HG02840 (cell line): Measurements from ENCODE around the gene PPP1R15A.
"Not testable (repeated sequence)": the region's sequence is repeated elsewhere in the genome, so short reads cannot be mapped to it uniquely, and the experiment has no call there.

Experiments
- ATAC-seq: cut with Tn5 transposase; IDR thresholded peaks from one replicate; pipeline ENCODE4 v1.9.1; 2021; ENCODE audit warnings: mild to moderate bottlenecking, moderate library complexity, moderate number of reproducible peaks; ENCODE audit not compliant: unreplicated experiment, low FRiP score

PPP1R15A gene

DNA sequence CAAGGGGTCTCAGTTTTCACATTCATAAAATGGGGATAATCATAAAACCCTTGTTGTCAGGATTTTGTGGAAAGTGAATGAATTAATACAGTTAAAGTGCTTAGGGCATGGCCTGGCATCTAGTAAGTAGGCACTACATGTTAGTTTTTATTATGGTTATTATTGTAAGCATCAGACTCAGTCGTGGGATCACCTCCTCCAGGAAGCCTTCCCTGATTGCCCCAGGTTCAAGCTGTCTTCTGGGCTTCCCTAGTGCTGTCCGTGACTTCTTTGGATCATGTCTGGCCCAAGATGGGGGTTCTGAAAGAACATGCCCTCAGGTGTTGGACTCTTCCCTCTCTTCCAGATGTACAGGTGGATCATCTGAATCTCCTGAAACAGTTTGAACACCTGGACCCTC is 38.6 kb downstream of the PPP1R15A start:
- no peak for ATAC-seq

DNA sequence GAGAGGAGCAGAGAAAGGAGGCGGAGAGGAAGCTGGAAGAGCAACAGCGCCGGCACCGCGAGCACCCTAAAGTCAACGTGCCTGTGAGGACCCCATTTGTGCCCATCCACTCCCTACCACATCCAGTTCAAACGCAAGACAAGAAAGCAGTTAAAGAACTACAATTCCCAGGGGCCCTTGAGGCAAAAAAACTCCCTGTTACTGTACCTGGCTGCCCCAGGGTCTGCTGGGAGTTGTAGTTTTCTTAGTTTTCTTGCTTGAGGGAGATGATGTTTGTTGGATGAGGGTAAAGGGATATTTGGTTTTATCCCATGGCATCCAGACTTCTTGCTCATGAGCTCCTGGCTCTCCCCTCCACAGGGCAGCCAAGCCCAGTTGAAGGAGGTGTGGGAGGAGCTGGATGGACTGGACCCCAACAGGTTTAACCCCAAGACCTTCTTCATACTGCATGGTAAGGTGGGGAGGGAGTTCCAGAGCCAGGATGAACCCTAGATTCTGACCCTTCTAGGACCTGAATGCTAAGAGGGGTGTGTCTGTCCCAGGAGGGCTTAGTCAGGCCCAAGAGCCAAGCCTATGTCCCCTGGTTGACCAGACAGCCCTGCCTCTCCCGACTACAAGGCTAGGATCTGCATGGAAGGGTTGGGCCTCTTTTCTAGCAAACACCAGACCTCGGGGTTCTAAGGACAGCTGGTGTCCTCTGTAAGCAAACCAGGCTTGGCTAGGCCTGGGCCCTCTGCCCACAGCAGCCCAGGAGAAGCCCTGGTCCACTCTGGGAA is 41.1 kb downstream of the PPP1R15A start:
- ATAC-seq, result no peak

DNA sequence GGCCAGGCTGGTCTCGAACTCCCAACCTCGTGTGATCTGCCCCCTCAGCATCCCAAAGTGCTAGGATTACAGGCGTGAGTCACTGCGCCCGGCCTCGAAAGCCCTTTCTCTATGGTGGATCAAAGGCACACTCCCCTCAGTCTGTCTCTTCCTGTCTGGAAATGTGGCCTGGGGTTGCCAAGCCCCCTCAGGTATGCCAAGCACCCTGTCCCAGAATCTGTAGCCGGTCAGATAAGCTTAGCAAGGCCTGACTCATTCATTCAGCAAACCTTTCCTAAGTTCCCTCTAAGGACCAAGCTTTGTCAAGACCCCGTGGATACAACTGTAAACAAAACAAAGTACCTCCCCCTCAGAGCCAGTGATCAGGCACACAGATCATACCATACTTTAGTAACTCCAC is 42.0 kb downstream of the PPP1R15A start:
- ATAC-seq, result no peak

DNA sequence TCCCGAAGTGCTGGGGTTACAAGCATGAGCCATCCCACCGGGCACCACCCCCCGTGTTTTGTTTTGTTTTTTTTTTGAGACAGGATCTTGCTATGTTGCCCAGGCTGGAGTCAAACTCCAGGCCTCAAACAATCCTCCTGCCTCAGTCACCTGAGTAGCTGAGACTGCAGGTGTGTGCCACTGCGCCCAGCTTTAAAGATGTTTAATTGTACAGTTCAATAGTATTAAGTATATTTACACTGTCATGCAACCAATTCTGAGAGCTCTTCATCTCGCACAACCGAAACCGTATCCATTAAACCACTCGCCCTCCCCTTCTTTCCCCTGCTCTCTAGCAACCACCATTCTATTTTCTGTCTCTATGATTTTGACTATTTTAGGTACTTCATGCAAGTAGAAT is 43.5 kb downstream of the PPP1R15A start:
- no peak for ATAC-seq

DNA sequence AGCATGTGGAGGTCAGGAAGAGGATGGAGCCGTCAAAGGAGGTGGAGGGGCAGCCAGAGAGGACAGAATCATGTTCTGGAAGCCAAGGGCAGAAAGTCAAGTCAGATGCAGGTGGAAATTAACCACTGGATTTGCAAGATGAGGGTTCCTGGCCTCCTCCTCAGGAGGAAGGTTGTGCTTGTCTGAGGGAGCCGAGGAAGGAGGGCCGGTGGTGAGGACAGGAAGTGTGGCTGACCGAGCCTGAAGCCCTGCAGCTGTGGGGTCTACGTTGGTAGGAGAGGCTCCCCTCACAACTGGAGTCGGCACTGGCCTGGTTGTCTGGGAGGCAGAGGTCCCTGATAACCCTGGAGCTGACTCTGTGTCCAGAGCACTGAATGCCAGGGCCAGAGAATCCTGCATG is 45.9 kb downstream of the PPP1R15A start:
- ATAC-seq, result no peak

DNA sequence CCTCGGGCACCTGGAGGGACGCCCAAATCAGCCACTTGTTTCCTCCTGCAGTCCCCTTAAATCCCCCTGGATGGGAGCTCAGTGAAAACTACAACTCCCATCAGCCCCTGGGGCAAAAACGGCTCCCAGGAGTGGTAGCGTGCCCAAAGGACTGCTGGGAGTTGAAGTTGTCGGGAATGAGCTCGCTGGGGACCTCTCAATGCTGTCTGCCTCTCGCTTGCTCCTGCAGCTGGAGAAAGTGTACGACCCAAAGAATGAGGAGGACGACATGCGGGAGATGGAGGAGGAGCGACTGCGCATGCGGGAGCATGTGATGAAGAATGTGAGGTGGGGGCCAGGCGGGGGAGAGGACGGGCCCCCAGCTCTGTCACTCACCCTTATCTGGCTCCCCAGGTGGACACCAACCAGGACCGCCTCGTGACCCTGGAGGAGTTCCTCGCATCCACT is 46.6 kb downstream of the PPP1R15A start:
- no peak for ATAC-seq

DNA sequence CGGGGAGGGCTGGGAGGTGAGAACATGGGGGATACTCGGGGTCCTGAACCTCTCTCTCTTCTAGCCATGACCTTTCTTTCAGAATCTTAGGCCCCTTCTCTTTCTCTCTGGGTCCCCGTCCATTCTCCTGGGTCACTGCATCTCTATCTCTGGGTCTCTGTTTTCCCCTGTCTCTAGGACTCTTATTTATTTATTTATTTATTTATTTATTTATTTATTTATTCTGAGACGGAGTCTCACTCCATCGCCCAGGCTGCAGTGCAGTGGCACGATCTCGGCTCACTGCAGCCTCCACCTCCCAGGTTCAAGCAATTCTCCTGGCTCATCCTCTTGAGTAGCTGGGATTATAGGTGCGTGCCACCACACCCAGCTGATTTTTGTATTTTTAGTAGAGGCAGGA is 47.0 kb downstream of the PPP1R15A start:
- not testable (repeated sequence) for ATAC-seq

DNA sequence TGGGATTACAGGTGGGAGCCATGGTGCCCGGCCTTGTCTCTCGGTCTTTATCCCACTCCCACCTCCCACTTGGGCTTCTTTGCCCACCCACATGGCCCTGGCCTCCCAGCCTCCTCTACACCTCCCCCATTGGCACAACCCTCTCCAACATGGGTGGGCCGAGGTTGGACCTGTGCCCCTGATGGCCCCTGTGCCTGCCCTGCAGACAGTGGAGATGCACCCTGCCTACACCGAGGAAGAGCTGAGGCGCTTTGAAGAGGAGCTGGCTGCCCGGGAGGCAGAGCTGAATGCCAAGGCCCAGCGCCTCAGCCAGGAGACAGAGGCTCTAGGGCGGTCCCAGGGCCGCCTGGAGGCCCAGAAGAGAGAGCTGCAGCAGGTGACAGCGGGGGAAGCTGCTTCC is 48.7 kb downstream of the PPP1R15A start:
- no peak for ATAC-seq

DNA sequence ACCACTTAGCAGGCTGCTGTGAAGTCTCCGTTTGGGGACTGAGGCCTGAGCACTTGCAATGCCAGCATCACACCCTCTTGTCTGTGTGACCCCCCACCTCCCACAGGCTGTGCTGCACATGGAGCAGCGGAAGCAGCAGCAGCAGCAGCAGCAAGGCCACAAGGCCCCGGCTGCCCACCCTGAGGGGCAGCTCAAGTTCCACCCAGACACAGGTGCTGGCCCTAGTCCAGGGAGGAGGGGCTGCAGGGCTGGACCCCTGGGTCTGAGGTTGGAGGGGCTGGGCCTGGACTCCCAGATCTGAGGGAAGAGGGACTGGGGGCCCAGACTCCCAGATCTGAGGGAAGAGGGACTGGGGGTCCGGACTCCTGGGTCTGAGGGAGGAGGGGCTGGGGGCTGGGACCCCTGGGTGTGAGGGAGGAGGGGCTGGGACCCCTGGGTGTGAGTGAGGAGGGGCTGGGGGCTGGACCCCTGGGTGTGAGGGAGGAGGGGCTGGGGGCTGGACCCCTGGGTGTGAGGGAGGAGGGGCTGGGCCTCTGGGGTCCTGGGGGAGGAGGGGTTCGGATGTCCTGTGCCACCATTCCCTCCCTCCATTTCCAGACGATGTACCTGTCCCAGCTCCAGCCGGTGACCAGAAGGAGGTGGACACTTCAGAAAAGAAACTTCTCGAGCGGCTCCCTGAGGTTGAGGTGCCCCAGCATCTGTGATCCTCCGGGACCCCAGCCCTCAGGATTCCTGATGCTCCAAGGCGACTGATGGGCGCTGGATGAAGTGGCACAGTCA is 49.7 kb downstream of the PPP1R15A start:
- ATAC-seq, result no peak

DNA sequence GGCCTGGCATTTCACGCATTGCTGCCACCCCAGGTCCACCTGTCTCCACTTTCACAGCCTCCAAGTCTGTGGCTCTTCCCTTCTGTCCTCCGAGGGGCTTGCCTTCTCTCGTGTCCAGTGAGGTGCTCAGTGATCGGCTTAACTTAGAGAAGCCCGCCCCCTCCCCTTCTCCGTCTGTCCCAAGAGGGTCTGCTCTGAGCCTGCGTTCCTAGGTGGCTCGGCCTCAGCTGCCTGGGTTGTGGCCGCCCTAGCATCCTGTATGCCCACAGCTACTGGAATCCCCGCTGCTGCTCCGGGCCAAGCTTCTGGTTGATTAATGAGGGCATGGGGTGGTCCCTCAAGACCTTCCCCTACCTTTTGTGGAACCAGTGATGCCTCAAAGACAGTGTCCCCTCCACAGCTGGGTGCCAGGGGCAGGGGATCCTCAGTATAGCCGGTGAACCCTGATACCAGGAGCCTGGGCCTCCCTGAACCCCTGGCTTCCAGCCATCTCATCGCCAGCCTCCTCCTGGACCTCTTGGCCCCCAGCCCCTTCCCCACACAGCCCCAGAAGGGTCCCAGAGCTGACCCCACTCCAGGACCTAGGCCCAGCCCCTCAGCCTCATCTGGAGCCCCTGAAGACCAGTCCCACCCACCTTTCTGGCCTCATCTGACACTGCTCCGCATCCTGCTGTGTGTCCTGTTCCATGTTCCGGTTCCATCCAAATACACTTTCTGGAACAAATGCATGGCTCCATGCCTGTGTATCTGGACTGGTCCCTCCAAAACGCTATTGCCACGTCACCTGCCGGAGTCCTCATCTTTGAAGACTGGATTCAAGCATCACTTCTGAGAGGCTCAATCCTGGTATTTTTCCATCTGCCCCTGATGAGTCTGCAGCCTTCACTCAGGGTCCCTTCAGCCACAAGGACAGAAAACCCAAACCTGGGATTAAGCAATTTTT is 50.6 kb downstream of the PPP1R15A start:
- ATAC-seq, result no peak

DNA sequence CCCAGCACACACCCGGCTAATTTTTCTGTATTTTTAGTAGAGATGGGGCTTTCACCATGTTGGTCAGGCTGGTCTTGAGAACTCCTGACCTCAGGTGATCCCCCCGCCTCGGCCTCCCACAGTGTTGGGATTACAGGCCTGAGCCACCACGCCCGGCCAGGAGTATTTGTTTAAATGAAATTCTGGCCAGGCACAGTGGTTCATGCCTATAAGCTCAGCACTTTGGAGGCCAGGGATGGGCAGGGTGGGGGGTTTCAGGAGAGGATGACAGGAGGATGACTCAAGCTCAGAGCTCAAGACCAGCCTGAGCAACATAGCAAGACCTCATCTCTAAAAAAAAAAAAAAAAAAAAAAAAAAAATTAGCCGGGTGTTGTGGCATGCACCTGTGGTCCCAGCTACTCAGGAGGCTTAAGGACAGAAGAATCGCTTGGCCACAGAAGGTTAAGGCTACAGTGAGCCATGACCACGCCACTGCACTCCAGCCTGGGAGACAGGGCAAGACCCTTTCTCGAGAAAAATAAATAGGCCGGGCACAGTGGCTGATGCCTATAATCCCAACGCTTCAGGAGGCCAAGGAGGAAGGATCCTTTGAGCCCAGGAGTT is 53.1 kb downstream of the PPP1R15A start:
- no peak for ATAC-seq
